HG03103 (cell line): ENCODE measurements around the gene SSU72.
"Not testable (repeated sequence)": the region's sequence is repeated elsewhere in the genome, so short reads cannot be mapped to it uniquely, and the experiment has no call there.

Experiments
- ATAC-seq: cut with Tn5 transposase; IDR thresholded peaks from one replicate; pipeline ENCODE4 v1.9.1; 2021; ENCODE audit warnings: low read depth; ENCODE audit not compliant: unreplicated experiment

Gene SSU72

GRCh38 chr1:1531947-1532346, 42.7 kb downstream of the SSU72 start:
- no peak for ATAC-seq

GRCh38 chr1:1529936-1530335, 44.7 kb downstream of the SSU72 start:
- ATAC-seq: no peak

GRCh38 chr1:1529321-1529720, 45.3 kb downstream of the SSU72 start:
- ATAC-seq: no peak

GRCh38 chr1:1528301-1529267, 46.1 kb downstream of the SSU72 start:
- no peak for ATAC-seq

- ATAC-seq: no peak
Observed at GRCh38 chr1:1527092-1527816, 47.4 kb downstream of the SSU72 start.

GRCh38 chr1:1526476-1526875, 48.2 kb downstream of the SSU72 start:
- not testable (repeated sequence) for ATAC-seq

- ATAC-seq: not testable (repeated sequence)
Observed at GRCh38 chr1:1524750-1525383, 49.8 kb downstream of the SSU72 start.

GRCh38 chr1:1523651-1524050, 51.0 kb downstream of the SSU72 start:
- not testable (repeated sequence) for ATAC-seq

- not testable (repeated sequence) for ATAC-seq
Observed at GRCh38 chr1:1523226-1523625, 51.4 kb downstream of the SSU72 start.

GRCh38 chr1:1522536-1522935, 52.1 kb downstream of the SSU72 start:
- not testable (repeated sequence) for ATAC-seq

- no peak for ATAC-seq
Observed at GRCh38 chr1:1521331-1521730, 53.3 kb downstream of the SSU72 start.

- not testable (repeated sequence) for ATAC-seq
Observed at GRCh38 chr1:1519805-1520505, 54.7 kb downstream of the SSU72 start.

GRCh38 chr1:1518621-1519007, 56.0 kb downstream of the SSU72 start:
- ATAC-seq: not testable (repeated sequence)

- ATAC-seq: no peak
Observed at GRCh38 chr1:1517973-1518620, 56.6 kb downstream of the SSU72 start.

- not testable (repeated sequence) for ATAC-seq
Observed at GRCh38 chr1:1516923-1517322, 57.7 kb downstream of the SSU72 start.

GRCh38 chr1:1514376-1514775, 60.3 kb downstream of the SSU72 start:
- ATAC-seq: not testable (repeated sequence)

GRCh38 chr1:1513675-1514074, 61.0 kb downstream of the SSU72 start:
- not testable (repeated sequence) for ATAC-seq

GRCh38 chr1:1512425-1512824, 62.2 kb downstream of the SSU72 start:
- not testable (repeated sequence) for ATAC-seq

- ATAC-seq: peak; percentile 62
Observed at GRCh38 chr1:1511533-1512285, 63.0 kb downstream of the SSU72 start, which contains the start of gene ATAD3A. Gene ATAD3A (plus strand): TSS chr1:1512162. CDS start chr1:1512269, 107 bp downstream.
